Skeletal muscle tissue (tissue), 4 donors: Measurements from ENCODE around the gene RFTN1. TPM values are rescaled to one million over a fixed set of nuclear protein-coding genes. Genes with fewer than 3 reads are reported as not detected.

Experiments
- H3K27ac ChIP-seq: one replicate; pipeline ENCODE4 v1.7.0; 2013; ENCODE audit warnings: mild to moderate bottlenecking, low read depth, low read length, inconsistent platforms
- H3K27me3 ChIP-seq, 3 donors: one replicate each; pipeline ENCODE4 v1.7.0; 2013; ENCODE audit warnings: low read length in 3 of 3; ENCODE audit not compliant: control insufficient read depth in 3 of 3, insufficient read depth in 3 of 3
- H3K36me3 ChIP-seq, 3 donors: one replicate each; pipeline ENCODE4 v1.7.0; 2013; ENCODE audit warnings: low read length in 3 of 3; ENCODE audit not compliant: control insufficient read depth in 3 of 3, insufficient read depth in 3 of 3
- H3K4me1 ChIP-seq, 3 donors: one replicate each; pipeline ENCODE4 v1.7.0; 2013; ENCODE audit warnings: low read length in 3 of 3, mild to moderate bottlenecking in 3 of 3; ENCODE audit not compliant: control insufficient read depth in 3 of 3, insufficient read depth in 3 of 3
- H3K4me3 ChIP-seq, 3 donors: one replicate each; pipeline ENCODE4 v1.7.0; 2013; ENCODE audit warnings: low read length in 3 of 3
- H3K9ac ChIP-seq, 3 donors: one replicate each; pipeline ENCODE4 v1.7.0; 2013; ENCODE audit warnings: low read length in 3 of 3, mild to moderate bottlenecking in 3 of 3, moderate library complexity in 2 of 3, low read depth in 1 of 3
- H3K9me3 ChIP-seq, 3 donors: one replicate each; pipeline ENCODE4 v1.7.0; 2013; ENCODE audit warnings: low read length in 3 of 3; ENCODE audit not compliant: control insufficient read depth in 3 of 3
- total RNA-seq: library from RNA; depleted of rRNA; stranded (reverse); fragments of >200 nt; gene quantifications from one replicate; pipeline ENCODE4 v1.2.3, GENCODE V29; 2014
- donor health status: Osteomylitis.

RFTN1 gene
- total RNA-seq, 1 donor from 2014 or later = 15.7 TPM

DNA sequence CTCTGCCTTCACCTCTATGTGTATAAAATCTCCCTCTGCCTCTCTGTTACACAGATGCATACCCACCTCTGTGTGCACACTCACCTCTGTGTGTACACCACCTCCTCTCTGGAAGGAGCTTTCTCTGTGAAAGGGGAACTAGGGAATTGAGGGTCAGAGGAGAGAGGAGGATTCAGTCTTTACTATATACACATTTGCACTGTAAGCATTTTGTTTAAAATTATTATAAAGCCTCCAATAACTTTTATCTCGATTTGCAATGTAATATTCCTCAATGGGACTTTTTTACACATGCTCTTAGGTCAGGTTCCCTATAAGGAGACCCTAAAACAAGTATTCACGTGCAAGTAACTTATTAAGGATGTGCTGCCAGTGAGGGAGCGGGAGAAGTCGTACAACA is 166.0 kb downstream of the RFTN1 start:
- H3K27me3 ChIP-seq = no peaks in the 10 kb centered on the region
- H3K4me1 ChIP-seq = peaks cover 4 to 14% (median 4%) of the 10 kb centered on the region in 3 donors
- no peak overlapping the region for H3K9ac ChIP-seq
- no peak overlapping the region for H3K27ac ChIP-seq
- H3K4me3 ChIP-seq = no peak overlapping the region
- H3K9me3 ChIP-seq = no peaks in the 10 kb centered on the region
- H3K36me3 ChIP-seq = peaks cover 0 to 16% (median 3%) of the 10 kb centered on the region in 3 donors

DNA sequence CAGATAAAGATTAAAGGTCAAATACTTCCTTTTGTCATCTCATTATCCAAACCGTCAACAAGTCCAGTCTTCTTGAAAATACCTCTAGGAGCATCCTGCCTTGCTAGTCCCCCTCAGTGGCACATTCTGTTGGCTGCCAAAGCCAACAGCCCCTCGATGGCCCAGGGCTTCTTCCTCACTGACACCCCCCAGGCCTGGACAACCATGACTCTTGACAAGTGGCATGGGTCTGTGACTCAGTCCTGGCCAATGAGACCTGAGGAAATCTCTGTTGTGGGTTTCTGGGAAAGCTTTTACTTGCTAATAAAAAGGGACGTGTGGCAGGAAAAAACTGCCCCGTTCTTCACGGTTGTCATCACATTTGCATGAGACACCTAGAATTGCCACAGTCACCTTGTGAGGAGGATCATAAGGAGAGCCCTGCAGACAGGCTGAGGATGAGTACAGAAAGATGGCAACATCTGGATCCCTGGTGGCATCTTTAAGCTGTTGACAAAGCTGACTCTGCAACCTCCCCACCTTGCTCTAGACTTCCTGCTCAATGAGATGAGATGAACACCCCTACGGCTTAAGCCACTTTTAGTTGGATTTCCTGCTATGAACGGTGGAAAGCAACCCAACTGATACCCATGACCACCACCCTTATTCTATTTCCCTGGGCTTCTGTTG is 167.0 kb downstream of the RFTN1 start:
- Histone ChIP-seq H3K36me3 (peaks cover 0 to 16% (median 3%) of the 10 kb centered on the region in 3 donors), H3K4me1 (peaks cover 4 to 14% (median 4%) of the 10 kb centered on the region in 3 donors), H3K4me3 (no peak overlapping the region), H3K27ac (no peak overlapping the region), H3K9ac (no peak overlapping the region), H3K27me3 (no peaks in the 10 kb centered on the region), H3K9me3 (no peaks in the 10 kb centered on the region)

DNA sequence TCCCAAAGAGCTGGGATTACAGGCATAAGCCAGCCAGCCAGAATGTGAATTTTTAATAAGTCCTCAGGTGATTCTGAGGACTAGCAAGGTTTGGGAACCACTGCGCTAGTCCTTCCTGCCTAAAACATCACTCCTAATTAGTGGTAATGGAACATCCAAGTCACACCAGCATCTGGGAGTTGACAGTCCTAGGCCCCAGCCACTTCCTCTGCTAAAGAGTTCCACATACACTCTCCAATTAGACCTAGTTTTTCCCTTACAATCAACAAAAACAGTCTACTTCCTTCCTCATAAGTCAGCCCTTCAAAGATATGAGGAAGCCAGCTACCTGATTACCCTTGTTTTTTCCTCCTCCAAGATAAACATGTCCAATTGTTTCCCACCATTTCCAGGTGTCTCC is 170.4 kb downstream of the RFTN1 start:
- peaks cover 0 to 8% (median 3%) of the 10 kb centered on the region in 3 donors for H3K36me3 ChIP-seq
- no peak overlapping the region for H3K4me3 ChIP-seq
- H3K9ac ChIP-seq = no peak overlapping the region
- H3K27me3 ChIP-seq = no peaks in the 10 kb centered on the region
- H3K9me3 ChIP-seq = no peaks in the 10 kb centered on the region
- H3K4me1 ChIP-seq = peaks cover 5 to 10% (median 9%) of the 10 kb centered on the region in 3 donors
- no peak overlapping the region for H3K27ac ChIP-seq

DNA sequence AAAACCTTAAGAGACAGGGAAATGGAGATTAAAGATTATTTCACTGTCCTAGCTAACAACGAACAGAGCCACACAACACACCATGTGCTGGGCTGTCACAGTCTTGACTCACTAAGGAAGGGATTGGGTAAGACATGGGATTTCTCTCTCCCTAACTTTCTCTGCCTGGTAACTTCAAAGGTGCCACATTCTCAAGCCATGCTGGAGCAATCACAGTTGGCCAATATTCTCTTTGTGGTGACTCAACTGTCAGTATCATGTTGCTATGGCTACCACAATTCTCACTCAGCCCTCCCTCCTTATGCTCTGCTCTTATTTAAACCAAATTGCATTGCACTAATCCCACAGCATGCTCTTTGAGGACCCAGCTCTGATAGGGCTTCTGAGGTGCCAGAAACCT is 174.5 kb downstream of the RFTN1 start:
- no peak overlapping the region for H3K27ac ChIP-seq
- peaks cover 7 to 8% (median 7%) of the 10 kb centered on the region in 3 donors for H3K36me3 ChIP-seq
- no peaks in the 10 kb centered on the region for H3K27me3 ChIP-seq
- peaks cover 0 to 4% (median 3%) of the 10 kb centered on the region in 3 donors for H3K9me3 ChIP-seq
- H3K9ac ChIP-seq = no peak overlapping the region
- H3K4me3 ChIP-seq = no peak overlapping the region
- H3K4me1 ChIP-seq = peaks cover 5 to 10% (median 9%) of the 10 kb centered on the region in 3 donors

DNA sequence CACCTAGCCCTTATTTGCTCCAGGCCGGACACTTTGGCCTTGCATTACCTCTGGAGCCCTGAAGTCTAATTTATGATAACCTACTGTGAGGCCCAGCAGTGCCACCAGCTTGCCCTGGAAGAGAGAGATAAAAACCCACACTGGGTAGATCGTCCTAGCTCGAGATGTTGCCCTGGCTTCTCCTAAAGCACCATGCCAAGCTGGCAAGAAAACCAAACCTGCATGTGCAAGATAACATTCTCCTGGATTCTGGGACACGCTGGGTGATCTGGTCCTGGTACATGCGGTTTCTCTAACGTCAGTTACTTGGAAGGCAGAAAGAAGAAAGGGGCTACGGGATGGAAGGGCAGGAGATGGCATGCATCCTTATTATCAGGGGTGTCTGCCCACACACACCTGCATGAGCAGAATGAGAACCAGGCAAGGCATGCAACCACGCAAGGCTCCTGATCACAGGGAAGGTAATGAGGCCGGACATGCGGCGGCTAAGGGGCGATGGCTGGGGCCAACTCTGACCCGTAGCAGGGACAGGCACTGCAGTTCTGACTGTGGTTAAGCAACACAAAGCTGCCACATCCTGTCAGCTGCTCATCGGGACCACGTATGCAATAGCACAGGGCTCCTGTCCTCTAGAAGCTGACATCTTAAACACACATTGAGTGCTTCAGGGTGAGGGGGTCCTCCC is 175.5 kb downstream of the RFTN1 start:
- Histone ChIP-seq H3K27ac (no peak overlapping the region), H3K4me1 (peaks cover 5 to 10% (median 9%) of the 10 kb centered on the region in 3 donors), H3K36me3 (peaks cover 7 to 8% (median 7%) of the 10 kb centered on the region in 3 donors), H3K4me3 (no peak overlapping the region), H3K9ac (no peak overlapping the region), H3K27me3 (no peaks in the 10 kb centered on the region), H3K9me3 (peaks cover 0 to 4% (median 3%) of the 10 kb centered on the region in 3 donors)

DNA sequence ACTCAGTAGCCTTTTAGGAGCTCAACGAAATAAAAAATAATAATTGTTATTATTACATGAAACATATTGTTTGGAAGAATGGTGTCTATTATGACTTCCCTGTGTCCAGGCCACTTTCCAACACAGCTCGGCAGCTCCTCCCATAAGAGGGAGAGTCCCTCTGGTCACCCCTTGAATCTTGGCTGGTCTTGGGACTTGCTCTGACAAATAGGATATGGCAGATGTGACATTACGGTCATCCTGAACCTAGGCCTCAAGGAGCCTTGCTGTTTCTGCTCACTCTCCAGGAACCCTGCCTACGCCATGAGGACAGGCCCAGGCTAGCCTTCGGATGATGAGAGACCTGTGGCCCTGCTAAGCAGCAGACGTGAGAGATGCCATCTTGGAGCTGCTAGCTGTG is 176.7 kb downstream of the RFTN1 start:
- H3K4me1 ChIP-seq = peaks cover 5 to 10% (median 9%) of the 10 kb centered on the region in 3 donors
- peaks cover 0 to 4% (median 3%) of the 10 kb centered on the region in 3 donors for H3K9me3 ChIP-seq
- no peak overlapping the region for H3K27ac ChIP-seq
- no peaks in the 10 kb centered on the region for H3K27me3 ChIP-seq
- H3K9ac ChIP-seq = no peak overlapping the region
- peaks cover 7 to 8% (median 7%) of the 10 kb centered on the region in 3 donors for H3K36me3 ChIP-seq
- H3K4me3 ChIP-seq = no peak overlapping the region

DNA sequence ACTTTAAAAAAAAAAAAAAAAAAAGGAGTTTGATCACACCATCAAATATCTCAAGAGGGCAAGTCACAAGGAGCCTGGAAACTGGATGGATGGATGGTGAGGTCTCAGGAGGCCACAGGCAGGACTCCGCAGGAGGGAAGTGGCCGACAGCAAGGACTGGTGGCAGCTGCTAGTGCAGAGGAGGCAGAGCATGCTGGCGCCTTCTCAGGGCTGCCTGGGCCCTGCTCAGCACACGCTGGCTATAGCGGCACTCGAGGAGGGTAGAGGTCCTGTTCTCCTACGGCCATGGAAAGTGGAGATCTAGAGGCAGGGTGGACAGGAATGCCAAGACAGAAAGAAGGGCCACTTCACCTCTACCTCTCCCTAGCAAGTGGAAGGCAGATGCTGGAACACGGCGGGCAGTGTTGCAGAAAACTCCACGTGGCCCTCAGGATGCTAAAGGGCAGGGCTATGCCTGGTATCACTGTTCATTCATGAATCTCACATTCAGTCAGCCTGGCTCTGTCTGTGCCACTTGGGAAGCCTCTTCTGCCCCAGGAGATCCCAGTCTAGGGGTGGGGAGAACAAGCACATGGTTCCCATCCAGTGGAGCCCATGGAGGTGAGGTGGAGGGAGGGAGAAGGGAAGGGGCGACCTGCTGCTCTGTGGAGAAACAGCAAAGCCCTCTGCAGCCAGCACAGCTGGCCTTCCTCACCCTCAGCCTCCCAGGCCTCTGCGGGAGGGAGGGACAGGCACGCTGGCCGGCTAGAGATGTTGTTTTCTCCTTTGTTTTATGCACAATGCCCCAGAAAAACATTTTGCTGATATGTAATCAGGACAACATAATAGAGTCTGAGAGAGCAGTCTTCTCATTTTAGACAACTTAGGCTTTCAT is 177.5 kb downstream of the RFTN1 start:
- Histone ChIP-seq H3K9me3 (peaks cover 0 to 4% (median 3%) of the 10 kb centered on the region in 3 donors), H3K9ac (no peak overlapping the region), H3K4me1 (peaks cover 5 to 10% (median 9%) of the 10 kb centered on the region in 3 donors), H3K27ac (no peak overlapping the region), H3K27me3 (no peaks in the 10 kb centered on the region), H3K4me3 (no peak overlapping the region), H3K36me3 (peaks cover 7 to 10% (median 8%) of the 10 kb centered on the region in 3 donors)

DNA sequence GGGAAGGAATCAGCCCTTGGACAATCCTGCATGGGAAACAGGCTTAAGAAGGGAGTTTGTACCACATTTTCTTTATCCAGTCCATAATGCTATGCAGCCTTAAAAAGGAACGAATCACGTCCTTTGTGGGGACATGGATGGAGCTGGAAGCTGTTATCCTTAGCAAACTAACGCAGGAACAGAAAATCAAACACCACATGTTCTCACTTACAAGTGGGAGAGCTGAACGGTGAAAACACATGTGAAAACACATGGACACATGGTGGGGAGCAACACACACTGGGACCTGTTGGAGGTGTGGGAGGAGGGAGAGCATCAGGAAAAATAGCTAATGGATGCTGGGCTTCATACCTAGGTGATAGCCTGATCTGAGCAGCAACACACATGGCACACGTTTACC is 178.2 kb downstream of the RFTN1 start:
- H3K4me1 ChIP-seq = peaks cover 5 to 10% (median 9%) of the 10 kb centered on the region in 3 donors
- H3K36me3 ChIP-seq = peaks cover 7 to 10% (median 8%) of the 10 kb centered on the region in 3 donors
- no peaks in the 10 kb centered on the region for H3K27me3 ChIP-seq

DNA sequence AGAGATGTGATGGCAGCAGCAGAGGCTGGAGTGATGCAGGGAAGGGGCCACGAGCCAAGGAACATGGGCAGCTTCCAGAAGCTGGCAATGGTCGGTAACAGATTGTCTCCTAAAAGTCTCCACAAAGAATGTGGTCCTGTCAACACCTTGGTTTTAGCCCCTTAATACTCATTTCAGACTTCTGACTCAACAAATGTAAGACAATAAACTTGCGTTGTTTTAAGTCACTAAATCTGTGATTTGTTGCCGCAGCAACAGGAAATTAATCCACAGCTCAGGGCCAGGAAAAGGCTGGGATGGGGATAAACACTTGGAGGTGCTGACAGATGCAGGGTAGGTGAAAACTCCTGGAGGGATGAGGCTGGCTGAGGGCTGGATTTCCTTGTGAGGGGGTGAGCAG is 178.6 kb downstream of the RFTN1 start:
- no peaks in the 10 kb centered on the region for H3K27me3 ChIP-seq
- H3K4me3 ChIP-seq = no peak overlapping the region
- peaks cover 5 to 10% (median 9%) of the 10 kb centered on the region in 3 donors for H3K4me1 ChIP-seq
- H3K36me3 ChIP-seq = peaks cover 7 to 10% (median 8%) of the 10 kb centered on the region in 3 donors
- H3K9ac ChIP-seq = no peak overlapping the region
- peaks cover 0 to 4% (median 3%) of the 10 kb centered on the region in 3 donors for H3K9me3 ChIP-seq
- no peak overlapping the region for H3K27ac ChIP-seq

More for the DNA sequence above, 178.2 kb downstream of the RFTN1 start:
- Histone ChIP-seq H3K9me3 (peaks cover 0 to 4% (median 3%) of the 10 kb centered on the region in 3 donors), H3K4me3 (no peak overlapping the region), H3K9ac (no peak overlapping the region), H3K27ac (no peak overlapping the region)
